CD4-positive, alpha-beta T cell treated with Interleukin-17A for 1 hour (primary cell): Measurements from ENCODE around the gene CLK2.
A peak's percentile ranks its signal among the peaks of the same experiment; 100 is the strongest.

Experiments used
- DNase-seq: peaks from one replicate; pipeline ENCODE4 v3.0.0-alpha.2; 2020

The CLK2 gene

DNA sequence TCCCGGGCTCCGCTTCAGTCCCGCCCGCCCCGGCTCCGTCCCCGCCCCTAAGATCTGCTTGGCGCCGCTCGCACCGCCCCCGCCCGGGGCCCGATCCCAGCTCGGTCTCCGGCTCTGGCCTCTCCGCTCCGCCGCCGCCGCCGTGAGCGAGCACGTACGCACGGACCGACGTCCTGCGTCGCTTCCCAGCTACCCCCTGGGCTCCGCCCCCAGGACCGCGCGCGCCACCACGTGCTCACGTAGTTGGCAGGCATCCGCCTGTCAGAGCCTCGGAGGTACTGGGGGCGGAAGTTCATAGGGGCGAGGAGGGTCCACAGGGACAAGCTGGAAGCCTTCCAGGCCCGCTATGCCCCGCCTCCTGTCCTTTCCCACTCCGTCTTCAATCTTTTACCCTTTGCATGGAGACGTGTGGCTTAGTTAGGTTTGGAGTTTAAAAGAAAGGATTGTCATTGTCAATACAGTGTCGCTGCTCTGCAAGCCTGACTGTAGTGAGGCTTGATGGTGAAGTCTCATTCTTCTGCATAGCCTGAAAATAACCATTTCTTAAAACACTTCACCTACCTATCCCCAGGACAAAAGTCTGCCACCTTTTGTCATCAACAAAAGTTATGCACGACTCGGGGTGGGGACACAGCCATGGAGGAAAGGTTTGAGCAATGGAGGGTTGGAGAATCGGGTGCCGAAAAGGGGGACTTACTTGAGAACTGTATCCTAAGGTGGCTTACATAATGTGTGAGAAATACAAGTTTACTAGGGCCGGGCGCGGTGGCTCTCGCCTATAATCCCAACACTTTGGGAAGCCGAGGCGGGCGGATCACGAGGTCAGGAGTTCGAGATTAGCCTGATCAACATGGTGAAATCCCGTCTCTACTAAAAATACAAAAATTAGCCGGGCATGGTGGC, at the start of gene CLK2:
Gene CLK2, minus strand, starts transcription at position 162 of the 903 bp plus-strand sequence. CDS start 2,527 bp downstream, outside the sequence.
- peak; percentile 93 for DNase-seq

DNA sequence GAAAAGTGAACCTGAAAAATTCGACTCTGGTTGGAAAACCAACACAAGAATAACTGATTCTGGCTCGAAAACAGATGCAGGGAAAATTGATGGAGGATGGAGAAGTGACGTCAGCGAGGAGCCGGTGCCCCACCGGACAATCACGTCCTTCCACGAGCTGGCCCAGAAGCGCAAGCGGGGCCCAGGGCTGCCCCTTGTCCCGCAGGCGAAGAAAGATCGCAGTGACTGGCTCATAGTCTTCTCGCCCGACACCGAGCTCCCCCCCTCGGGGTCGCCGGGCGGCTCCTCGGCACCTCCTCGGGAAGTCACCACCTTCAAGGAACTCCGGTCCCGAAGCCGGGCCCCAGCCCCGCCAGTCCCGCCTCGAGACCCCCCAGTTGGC, 49.3 kb upstream of the CLK2 start:
- no peak for DNase-seq

DNA sequence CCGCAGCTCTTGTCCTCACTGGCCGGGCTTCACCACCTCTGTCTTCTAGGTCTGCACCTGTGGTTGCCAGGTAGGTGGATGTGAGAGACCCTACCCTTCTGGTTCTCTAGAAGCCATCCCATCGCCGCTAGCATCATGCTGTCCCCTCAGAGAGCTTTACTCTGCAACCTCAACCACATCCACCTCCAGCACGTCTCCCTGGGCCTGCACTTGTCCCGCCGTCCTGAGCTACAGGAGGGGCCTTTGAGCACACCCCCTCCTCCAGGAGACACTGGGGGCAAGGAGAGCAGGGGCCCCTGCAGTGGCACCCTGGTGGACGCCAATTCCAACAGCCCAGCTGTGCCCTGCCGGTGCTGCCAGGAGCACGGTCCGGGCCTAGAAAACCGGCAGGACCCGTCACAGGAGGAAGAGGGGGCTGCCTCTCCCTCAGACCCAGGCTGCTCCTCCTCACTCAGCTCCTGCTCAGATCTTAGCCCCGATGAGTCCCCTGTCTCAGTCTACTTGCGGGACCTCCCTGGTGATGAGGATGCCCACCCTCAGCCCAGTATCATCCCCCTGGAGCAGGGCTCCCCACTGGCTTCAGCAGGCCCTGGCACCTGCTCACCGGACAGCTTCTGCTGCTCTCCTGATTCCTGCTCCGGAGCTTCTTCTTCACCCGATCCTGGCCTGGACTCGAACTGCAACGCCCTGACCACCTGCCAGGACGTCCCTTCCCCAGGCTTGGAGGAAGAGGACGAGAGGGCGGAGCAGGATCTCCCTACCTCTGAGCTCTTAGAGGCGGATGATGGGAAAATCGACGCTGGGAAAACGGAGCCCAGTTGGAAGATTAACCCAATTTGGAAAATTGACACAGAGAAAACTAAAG, 48.6 kb upstream of the CLK2 start:
- no peak for DNase-seq

- DNase-seq = peak; percentile 73
Observed at GRCh38 chr1:155320661-155321617, 47.6 kb upstream of the CLK2 start, which contains the start of gene RUSC1. Gene RUSC1, plus strand, starts transcription at chr1:155320894. Its CDS starts 880 bp downstream, at chr1:155321774.

DNA sequence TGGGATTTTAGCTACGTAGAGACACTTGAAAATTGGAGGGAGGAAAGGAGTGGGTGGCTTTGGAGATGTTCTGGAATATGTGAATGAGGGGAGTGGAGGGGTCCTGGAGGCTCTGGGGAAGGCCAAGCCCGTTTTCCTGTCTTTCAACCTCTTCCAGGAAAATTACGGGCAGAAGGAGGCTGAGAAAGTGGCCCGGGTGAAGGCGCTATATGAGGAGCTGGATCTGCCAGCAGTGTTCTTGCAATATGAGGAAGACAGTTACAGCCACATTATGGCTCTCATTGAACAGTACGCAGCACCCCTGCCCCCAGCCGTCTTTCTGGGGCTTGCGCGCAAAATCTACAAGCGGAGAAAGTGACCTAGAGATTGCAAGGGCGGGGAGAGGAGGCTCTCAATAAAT, 46.9 kb upstream of the CLK2 start:
- no peak for DNase-seq

GRCh38 chr1:155319536-155319935, 46.2 kb upstream of the CLK2 start:
- no peak for DNase-seq

DNA sequence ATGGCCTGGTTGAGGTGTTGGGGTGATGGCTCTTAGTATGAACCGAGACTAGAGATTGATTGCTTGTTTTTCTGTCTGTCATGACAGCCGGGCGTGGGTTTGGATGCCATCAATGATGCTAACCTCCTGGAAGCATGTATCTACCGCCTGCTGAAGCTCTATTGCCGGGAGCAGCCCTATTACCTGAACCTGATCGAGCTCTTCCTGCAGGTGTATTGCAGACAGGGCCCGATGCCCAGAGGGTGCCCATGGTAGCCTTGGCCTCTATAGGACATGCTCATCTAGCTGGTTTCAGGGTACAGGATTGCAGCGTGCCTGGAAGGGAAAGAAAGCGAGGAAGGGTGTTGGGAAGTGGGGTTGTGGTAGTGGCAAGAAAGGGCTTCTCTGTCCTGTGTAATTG, 44.8 kb upstream of the CLK2 start:
- no peak for DNase-seq

- no peak for DNase-seq
Observed at GRCh38 chr1:155316922-155317321, 43.6 kb upstream of the CLK2 start.

GRCh38 chr1:155313261-155313660, 40.0 kb upstream of the CLK2 start:
- no peak for DNase-seq

- DNase-seq = no peak
Observed at GRCh38 chr1:155309423-155310021, 36.2 kb upstream of the CLK2 start.

- DNase-seq = peak; percentile 99
Observed at GRCh38 chr1:155308493-155309422, 35.5 kb upstream of the CLK2 start, which contains the start of gene FDPS. Gene FDPS, plus strand, starts transcription at chr1:155308866. Its CDS starts 924 bp downstream, at chr1:155309790.

- DNase-seq = peak; percentile 50
Observed at GRCh38 chr1:155307247-155307740, 34.0 kb upstream of the CLK2 start.

DNA sequence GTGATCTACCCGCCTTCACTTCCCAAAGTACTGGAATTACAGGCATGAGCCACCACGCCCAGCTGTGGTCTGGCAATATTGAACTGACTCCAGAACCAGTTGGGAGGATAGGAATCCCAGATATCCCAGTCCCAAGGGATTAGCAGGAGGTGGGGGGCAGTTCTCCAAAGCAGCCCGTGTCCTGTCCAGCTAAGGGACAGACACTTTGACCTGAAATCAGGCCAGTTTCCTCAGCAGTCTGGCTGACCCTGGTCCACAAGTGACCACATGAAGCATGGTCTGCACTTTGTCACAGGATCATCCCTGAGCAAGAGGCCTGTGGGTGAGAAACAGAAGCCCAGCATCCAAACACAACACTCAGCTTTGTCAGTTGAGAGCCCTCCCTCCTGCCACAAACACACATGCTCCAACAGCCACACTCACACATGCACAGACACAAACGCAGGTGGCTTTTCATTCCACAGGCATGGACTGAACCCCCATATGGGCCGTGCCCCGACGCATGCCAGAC, 32.6 kb upstream of the CLK2 start:
- DNase-seq = no peak

DNA sequence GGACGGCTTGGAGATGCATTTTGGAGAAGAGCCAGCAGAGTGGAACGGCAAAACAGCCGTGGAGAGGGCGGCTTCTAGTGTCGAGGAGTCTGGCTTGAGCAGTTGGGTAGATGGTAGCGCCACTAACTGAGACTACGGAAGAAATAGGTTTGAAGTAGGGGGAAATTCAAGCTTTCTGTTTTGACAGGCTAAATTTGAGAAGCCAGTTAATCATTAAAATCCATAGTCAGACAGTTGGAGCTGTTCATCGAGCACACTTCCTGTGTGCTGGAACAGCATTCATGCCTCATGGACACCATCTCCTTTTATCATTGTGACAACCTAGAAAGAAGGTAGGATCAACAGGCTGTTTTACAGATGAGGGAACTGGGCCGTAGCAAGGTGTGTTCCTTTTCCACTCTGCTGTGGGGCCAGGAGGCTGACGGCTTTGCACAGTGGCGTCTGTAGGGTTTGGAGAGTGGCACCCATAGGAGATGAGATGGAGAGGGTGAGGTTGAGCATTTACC, 31.3 kb upstream of the CLK2 start:
- no peak for DNase-seq

- no peak for DNase-seq
Observed at GRCh38 chr1:155301342-155301841, 28.1 kb upstream of the CLK2 start, which contains the start of gene PKLR. Gene PKLR, minus strand, starts transcription at chr1:155301438. Its CDS starts 43 bp downstream, at chr1:155301395.

DNA sequence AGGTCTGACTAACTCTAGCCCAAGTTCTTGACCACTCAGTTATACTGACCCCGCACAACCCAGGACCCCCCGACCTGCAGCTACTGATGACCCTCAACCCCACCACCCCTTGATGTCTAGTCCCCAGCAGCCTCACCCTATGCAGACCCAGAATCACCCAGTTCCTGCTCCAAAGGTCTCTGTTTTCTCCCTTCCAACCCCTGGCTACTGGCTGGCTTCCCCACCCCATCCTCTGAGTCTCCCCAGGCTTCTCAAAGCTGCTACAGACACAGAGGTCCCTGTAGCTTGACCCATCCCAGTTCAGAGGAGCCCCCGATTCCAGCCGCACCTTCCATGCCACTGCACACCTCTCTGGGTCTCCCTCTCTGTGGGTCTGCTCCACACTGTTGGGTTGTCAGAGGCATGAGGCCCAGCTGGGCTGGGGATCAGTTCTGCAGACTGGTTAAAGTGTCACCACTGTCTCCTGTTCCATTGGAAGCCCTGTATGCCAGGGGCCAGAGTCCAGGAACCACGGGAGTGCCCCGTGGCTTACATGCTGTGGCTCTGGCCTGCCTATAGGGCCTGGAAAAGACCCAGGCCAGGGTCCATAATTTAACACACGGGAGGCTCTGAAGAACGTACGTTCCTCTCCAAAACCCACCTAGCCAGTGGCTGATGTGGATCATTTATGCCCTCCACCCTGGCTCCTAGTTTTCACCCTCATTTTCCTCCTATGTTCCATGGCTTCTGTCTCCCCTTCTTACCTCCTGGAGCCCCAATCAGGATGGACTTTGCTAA, 27.4 kb upstream of the CLK2 start:
- no peak for DNase-seq

DNA sequence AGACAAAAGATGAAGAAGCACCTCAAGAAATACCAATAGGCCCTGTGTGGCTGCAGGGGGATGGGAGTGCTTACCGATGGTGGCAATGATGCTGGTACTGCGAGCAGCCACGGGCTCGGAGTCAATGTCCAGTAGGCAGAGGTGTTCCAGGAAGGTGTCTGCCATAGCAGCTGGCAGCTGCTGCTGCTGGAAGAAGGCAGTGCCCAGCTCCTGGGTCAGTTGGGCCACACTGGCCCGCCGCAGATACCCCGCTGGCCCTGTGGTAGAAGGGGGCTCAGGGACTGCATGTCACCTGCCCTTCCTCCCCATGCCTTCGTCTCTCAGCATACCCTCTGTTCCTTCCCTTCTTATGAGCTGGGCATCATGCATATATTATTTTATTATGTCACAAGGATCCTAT, 26.7 kb upstream of the CLK2 start:
- DNase-seq = no peak

DNA sequence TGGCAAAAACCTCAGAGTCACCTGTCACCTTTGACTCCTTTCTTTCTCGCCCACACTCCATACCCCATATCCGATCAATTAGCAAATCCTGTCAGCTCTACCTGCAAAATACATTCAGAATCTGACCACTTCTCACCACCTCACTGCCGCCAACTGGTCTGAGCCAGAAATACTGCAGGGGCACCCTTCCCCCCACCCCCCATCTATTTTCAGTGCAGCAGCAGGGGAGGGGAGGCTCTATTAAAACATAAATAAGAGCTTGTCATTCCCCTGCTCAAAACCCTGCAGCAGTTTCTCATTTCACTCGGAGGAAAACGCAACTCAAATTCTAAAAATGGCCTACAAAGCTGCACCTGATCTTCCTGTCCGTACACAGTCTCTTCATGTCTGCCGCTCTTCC, 24.1 kb upstream of the CLK2 start:
- DNase-seq = no peak

DNA sequence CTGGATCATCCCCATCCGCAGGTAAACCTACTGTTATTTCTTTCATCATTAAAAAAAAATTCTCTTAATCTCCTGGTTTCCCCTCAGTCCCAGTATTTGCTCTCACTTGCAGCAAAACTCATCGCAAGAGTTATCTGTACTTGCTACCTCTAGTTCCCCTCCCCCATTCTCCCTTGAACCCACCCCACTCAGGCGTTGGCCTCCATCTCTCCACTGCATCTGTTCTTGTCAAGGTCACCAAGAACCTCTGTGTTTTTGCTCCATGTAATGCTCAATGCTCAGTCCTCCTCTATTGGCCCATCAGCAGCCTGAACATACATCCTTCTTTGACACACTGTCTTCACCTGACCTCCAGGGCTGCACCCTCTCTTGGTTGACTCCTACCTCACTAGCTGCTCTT, 23.4 kb upstream of the CLK2 start:
- DNase-seq = no peak
